ENCODE data around the gene SETD4. TPM values are rescaled to one million over a fixed set of nuclear protein-coding genes. Genes with fewer than 3 reads are reported as not detected.

Gene SETD4
- total and polyA plus RNA-seq, 2 of the 4 experiments (the other 2 are of a cell fraction), result 9.5 to 11.4 TPM

- dilution Hi-C loops (cut with HindIII; ENCODE audit: low sequenced_read_pairs, unreplicated experiment), result no loop called here
- no peak overlapping the region for H4K5ac ChIP-seq (ENCODE audit: low read depth, low read length)
- no peaks in the 10 kb centered on the region for H3K4me1 ChIP-seq (ENCODE audit: control insufficient read depth, insufficient read depth, low read length)
- ChIA-PET CTCF (no interaction called here), POLR2A (ENCODE audit: unreplicated experiment) (no interaction called here)
- no peak overlapping the region for H3K4me2 ChIP-seq (ENCODE audit: low read depth, low read length)
- H4K20me1 ChIP-seq (ENCODE audit: insufficient read depth, low read length), result no peaks in the 10 kb centered on the region
- no peak for ATAC-seq (ENCODE audit: low read depth)
- H3K56ac ChIP-seq (ENCODE audit: extremely low read depth, insufficient read depth, low read length), result no peak overlapping the region
- H2BK20ac ChIP-seq (ENCODE audit: low read depth, low read length), result no peak overlapping the region
- no peak overlapping the region for H4K91ac ChIP-seq (ENCODE audit: insufficient read depth, low read depth, low read length)
- H2BK120ac ChIP-seq (ENCODE audit: low read depth, low read length), result no peak overlapping the region
- H3K18ac ChIP-seq (ENCODE audit: low read depth, low read length), result no peak overlapping the region
- H2AK9ac ChIP-seq (replicated peaks; ENCODE audit: low read depth, low read length, poor library complexity), result no peak overlapping the region
- H3K27me3 ChIP-seq (ENCODE audit: control insufficient read depth, insufficient read depth, low read length), result peaks cover 48% of the 10 kb centered on the region
- no peaks in the 10 kb centered on the region for H3K79me1 ChIP-seq (ENCODE audit: low read depth in 1 of 2, low read length in 2 of 2)
- peaks cover 5% of the 10 kb centered on the region; the same call in 1 of the 2 replicates for H3K9me3 ChIP-seq (ENCODE audit: control insufficient read depth, insufficient read depth, low read length)
- in situ Hi-C loops (cut with MboI; ENCODE audit: low sequenced_read_pairs), result no loop called here
- no peak overlapping the region for H3K23ac ChIP-seq (ENCODE audit: low read depth, low read length)
- H3K4me3 ChIP-seq (ENCODE audit: insufficient read depth, low read depth, low read length), result no peak overlapping the region
- intact Hi-C loops (cut with micrococcal nuclease), result no loop called here
- no peak overlapping the region for H3K4ac ChIP-seq (ENCODE audit: low read depth, low read length)
- no peak overlapping the region for H2AK5ac ChIP-seq (ENCODE audit: low read depth, low read length)
- no peak overlapping the region for H2AFZ ChIP-seq (replicated peaks; ENCODE audit: low read length, poor library complexity)
- H3K9me1 ChIP-seq (ENCODE audit: insufficient read depth, low read length), result no peaks in the 10 kb centered on the region
- no peak overlapping the region for H3K9ac ChIP-seq (ENCODE audit: low read depth, low read length)
- BruUV-seq (replicated peaks), result no TSS peak
- no peak overlapping the region for H3K27ac ChIP-seq (ENCODE audit: insufficient read depth, low read length)
- no peak for DNase-seq
- H2BK15ac ChIP-seq (ENCODE audit: low read depth, low read length), result no peak overlapping the region
- H3K14ac ChIP-seq (replicated peaks; ENCODE audit: low read depth, low read length), result no peak overlapping the region
- TF ChIP-seq MAZ (IDR thresholded peaks at IDR 0.05; ENCODE audit: borderline replicate concordance, low read depth, low read length) (no peak), FOS (IDR thresholded peaks at IDR 0.05; ENCODE audit: low read depth, low read length) (no peak), MAFK (IDR thresholded peaks at IDR 0.05; ENCODE audit: low read depth, low read length) (no peak), NFE2L2 (IDR thresholded peaks at IDR 0.05; ENCODE audit: low read depth, low read length) (no peak), CEBPB (IDR thresholded peaks at IDR 0.05; ENCODE audit: low read depth, low read length) (no peak), POLR2A (IDR thresholded peaks at IDR 0.05; ENCODE audit: low read depth, low read length) (no peak), CTCF (conservative IDR thresholded peaks at IDR 0.05; ENCODE audit: low read depth, low read length) (no peak), MXI1 (IDR thresholded peaks at IDR 0.05; ENCODE audit: borderline replicate concordance, low read depth, low read length) (no peak), BHLHE40 (IDR thresholded peaks at IDR 0.05; ENCODE audit: low read depth, low read length) (no peak), SMC3 (IDR thresholded peaks at IDR 0.05; ENCODE audit: low read depth, low read length) (no peak), CHD1 (IDR thresholded peaks at IDR 0.05; ENCODE audit: low read depth, low read length) (no peak), RAD21 (IDR thresholded peaks at IDR 0.05; ENCODE audit: low read length) (no peak), RCOR1 (IDR thresholded peaks at IDR 0.05; ENCODE audit: insufficient replicate concordance, low read length) (no peak), RFX5 (IDR thresholded peaks at IDR 0.05; ENCODE audit: low read depth, low read length) (no peak)
- TF ChIP-seq, protein P1, sequence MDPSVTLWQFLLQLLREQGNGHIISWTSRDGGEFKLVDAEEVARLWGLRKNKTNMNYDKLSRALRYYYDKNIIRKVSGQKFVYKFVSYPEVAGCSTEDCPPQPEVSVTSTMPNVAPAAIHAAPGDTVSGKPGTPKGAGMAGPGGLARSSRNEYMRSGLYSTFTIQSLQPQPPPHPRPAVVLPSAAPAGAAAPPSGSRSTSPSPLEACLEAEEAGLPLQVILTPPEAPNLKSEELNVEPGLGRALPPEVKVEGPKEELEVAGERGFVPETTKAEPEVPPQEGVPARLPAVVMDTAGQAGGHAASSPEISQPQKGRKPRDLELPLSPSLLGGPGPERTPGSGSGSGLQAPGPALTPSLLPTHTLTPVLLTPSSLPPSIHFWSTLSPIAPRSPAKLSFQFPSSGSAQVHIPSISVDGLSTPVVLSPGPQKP (IDR thresholded peaks at IDR 0.05; ENCODE audit: borderline replicate concordance, low read depth, low read length), result no peak
- TF ChIP-seq, protein P2, sequence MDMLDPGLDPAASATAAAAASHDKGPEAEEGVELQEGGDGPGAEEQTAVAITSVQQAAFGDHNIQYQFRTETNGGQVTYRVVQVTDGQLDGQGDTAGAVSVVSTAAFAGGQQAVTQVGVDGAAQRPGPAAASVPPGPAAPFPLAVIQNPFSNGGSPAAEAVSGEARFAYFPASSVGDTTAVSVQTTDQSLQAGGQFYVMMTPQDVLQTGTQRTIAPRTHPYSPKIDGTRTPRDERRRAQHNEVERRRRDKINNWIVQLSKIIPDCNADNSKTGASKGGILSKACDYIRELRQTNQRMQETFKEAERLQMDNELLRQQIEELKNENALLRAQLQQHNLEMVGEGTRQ (IDR thresholded peaks at IDR 0.05; ENCODE audit: low read depth, low read length), result no peak
- H4K8ac ChIP-seq (ENCODE audit: low read depth in 2 of 2, low read length in 2 of 2), result no peak overlapping the region
- no peak overlapping the region for H2BK5ac ChIP-seq (ENCODE audit: low read depth, low read length, poor library complexity, severe bottlenecking)
- no peaks in the 10 kb centered on the region for H3K36me3 ChIP-seq (ENCODE audit: control insufficient read depth, insufficient read depth, low read length)
Observed at GRCh38 chr21:35996217-35996616, 64.1 kb downstream of the SETD4 start.

All from IMR-90 (cell line).